Measurements from ENCODE around the gene LRMDA. TPM values are rescaled to one million over a fixed set of nuclear protein-coding genes. Genes with fewer than 3 reads are reported as not detected.

The LRMDA gene
- polyA plus RNA-seq, 3 donors, result 39.8 to 59.6 (median 56.4) TPM

GRCh38 chr10:75448166-75448565, 16.7 kb downstream of the LRMDA start:
- Histone ChIP-seq H3K79me2 (ENCODE audit: insufficient read depth, low read length) (peaks cover 95% of the 10 kb centered on the region), H3K4me3 (replicated peaks in 1 of 3; ENCODE audit: low read depth in 2 of 3, low read length in 3 of 3) (no peak overlapping the region), H2AFZ (ENCODE audit: insufficient read depth, low read depth, low read length, poor library complexity, severe bottlenecking) (no peak overlapping the region), H3K4me2 (replicated peaks; ENCODE audit: extremely low read depth, low read length, poor library complexity, severe bottlenecking) (no peak overlapping the region), H4K20me1 (ENCODE audit: insufficient read depth, low read length) (peaks cover 31% of the 10 kb centered on the region), H3K27me3 (ENCODE audit: control insufficient read depth in 2 of 2, insufficient read depth in 2 of 2, low read length in 2 of 2) (no peaks in the 10 kb centered on the region), H3K4me1 (ENCODE audit: control insufficient read depth in 1 of 2, insufficient read depth in 2 of 2, low read length in 2 of 2) (no peaks in the 10 kb centered on the region), H3K9me3 (replicated peaks in 1 of 2; ENCODE audit: control insufficient read depth in 1 of 2, insufficient read depth in 1 of 2, low read length in 2 of 2) (peaks cover 18 to 30% of the 10 kb centered on the region in 2 donors), H3K27ac (ENCODE audit: low read depth in 1 of 2, low read length in 2 of 2) (no peak overlapping the region), H3K36me3 (replicated peaks in 1 of 2; ENCODE audit: control insufficient read depth in 1 of 2, insufficient read depth in 2 of 2, low read length in 2 of 2) (peaks cover 23 to 90% of the 10 kb centered on the region in 2 donors), H3K9ac (ENCODE audit: insufficient read depth, low read length, poor library complexity, severe bottlenecking) (no peak overlapping the region)
- Mint-ChIP-seq H3K36me3 (peaks cover 48 to 83% of the 10 kb centered on the region in 2 donors), H3K4me3 (no peak overlapping the region), H3K27me3 (ENCODE audit: low read depth in 3 of 3) (no peaks in the 10 kb centered on the region), H3K27ac (no peak overlapping the region), H3K9me3 (peaks cover 19 to 29% (median 25%) of the 10 kb centered on the region in 7 donors), H3K4me1 (peaks cover 3% of the 10 kb centered on the region)
- DNase-seq, result no peak
- WGBS (ENCODE audit: insufficient coverage), result no CpG with 5 or more reads among the region's 2 CpGs
- TF ChIP-seq CTCF (IDR thresholded peaks at IDR 0.05), result no peak
- intact Hi-C loops (cut with micrococcal nuclease), result no loop called here

GRCh38 chr10:75449382-75450074, 18.1 kb downstream of the LRMDA start:
- Histone ChIP-seq H3K9ac (ENCODE audit: insufficient read depth, low read length, poor library complexity, severe bottlenecking) (no peak overlapping the region), H3K4me3 (replicated peaks in 1 of 3; ENCODE audit: low read depth in 2 of 3, low read length in 3 of 3) (no peak overlapping the region)
- H3K36me3 Mint-ChIP-seq, result peaks cover 50 to 83% of the 10 kb centered on the region in 2 donors

More at GRCh38 chr10:75449382-75450074, 18.1 kb downstream of the LRMDA start:
- no peak for TF ChIP-seq CTCF (IDR thresholded peaks at IDR 0.05)
- H3K27me3 Mint-ChIP-seq (ENCODE audit: low read depth in 3 of 3), result no peaks in the 10 kb centered on the region
- H3K79me2 ChIP-seq (ENCODE audit: insufficient read depth, low read length), result peaks cover 96% of the 10 kb centered on the region
- peak overlapping the region in 2 of 7 donors; percentile 58 to 83 for H3K27ac Mint-ChIP-seq
- no peak overlapping the region for H3K27ac ChIP-seq (ENCODE audit: low read depth in 1 of 2, low read length in 2 of 2)
- peaks cover 3% of the 10 kb centered on the region for H3K4me1 Mint-ChIP-seq
- 100% methylated on average over 2 of the region's 7 CpGs for WGBS (ENCODE audit: insufficient coverage)
- H3K9me3 ChIP-seq (replicated peaks in 1 of 2; ENCODE audit: control insufficient read depth in 1 of 2, insufficient read depth in 1 of 2, low read length in 2 of 2), result peaks cover 14 to 17% of the 10 kb centered on the region in 2 donors
- peaks cover 36% of the 10 kb centered on the region for H4K20me1 ChIP-seq (ENCODE audit: insufficient read depth, low read length)
- no peak overlapping the region for H3K4me2 ChIP-seq (replicated peaks; ENCODE audit: extremely low read depth, low read length, poor library complexity, severe bottlenecking)
- H3K27me3 ChIP-seq (ENCODE audit: control insufficient read depth in 2 of 2, insufficient read depth in 2 of 2, low read length in 2 of 2), result no peaks in the 10 kb centered on the region
- H3K9me3 Mint-ChIP-seq, result peaks cover 12 to 18% (median 15%) of the 10 kb centered on the region in 7 donors
- peaks cover 23 to 90% of the 10 kb centered on the region in 2 donors for H3K36me3 ChIP-seq (replicated peaks in 1 of 2; ENCODE audit: control insufficient read depth in 1 of 2, insufficient read depth in 2 of 2, low read length in 2 of 2)
- no peak overlapping the region for H2AFZ ChIP-seq (ENCODE audit: insufficient read depth, low read depth, low read length, poor library complexity, severe bottlenecking)
- intact Hi-C loops (cut with micrococcal nuclease), result no loop called here
- DNase-seq, result no peak
- H3K4me1 ChIP-seq (ENCODE audit: control insufficient read depth in 1 of 2, insufficient read depth in 2 of 2, low read length in 2 of 2), result no peaks in the 10 kb centered on the region
- no peak overlapping the region for H3K4me3 Mint-ChIP-seq

All from CD14-positive monocyte (primary cell).